Neural progenitor cell (in vitro differentiated cells): ENCODE measurements around the gene EGFLAM. TPM values are rescaled to one million over a fixed set of nuclear protein-coding genes. Genes with fewer than 3 reads are reported as not detected.

Experiments
- DNase-seq: peaks from one replicate; pipeline ENCODE4 v3.0.0-alpha.2; 2016; ENCODE audit warnings: low spot score
- H2AFZ ChIP-seq: fragments of 200-600 bp; sonication (generic); replicated peaks from 2 replicates; pipeline ENCODE4 v1.6.1; 2016; ENCODE audit warnings: antibody characterized with exemption
- H3F3A ChIP-seq: fragments of 200-600 bp; sonication (generic); 2 replicates; pipeline ENCODE4 v1.6.1; 2016; ENCODE audit warnings: antibody characterized with exemption, low read depth
- H3K27ac ChIP-seq: fragments of 200-600 bp; sonication (generic); 2 replicates; pipeline ENCODE4 v1.5.1; 2016; ENCODE audit warnings: mild to moderate bottlenecking
- H3K27me3 ChIP-seq: fragments of 200-600 bp; sonication (generic); 2 replicates; pipeline ENCODE4 v1.6.1; 2016; ENCODE audit warnings: mild to moderate bottlenecking, moderate library complexity
- H3K36me3 ChIP-seq: fragments of 200-600 bp; sonication (generic); 2 replicates; pipeline ENCODE4 v1.5.1; 2016
- H3K4me1 ChIP-seq: fragments of 200-600 bp; sonication (generic); 2 replicates; pipeline ENCODE4 v1.6.1; 2016; ENCODE audit warnings: mixed run types
- H3K4me2 ChIP-seq: fragments of 200-600 bp; sonication (generic); 2 replicates; pipeline ENCODE4 v1.6.1; 2016
- H3K4me3 ChIP-seq: fragments of 200-600 bp; sonication (generic); 2 replicates; pipeline ENCODE4 v1.5.1; 2016
- H3K79me2 ChIP-seq: fragments of 200-600 bp; sonication (generic); 2 replicates; pipeline ENCODE4 v1.6.1; 2016; ENCODE audit warnings: low read depth
- H3K9ac ChIP-seq: fragments of 200-600 bp; sonication (generic); 2 replicates; pipeline ENCODE4 v1.6.1; 2016
- H3K9me3 ChIP-seq: fragments of 200-600 bp; sonication (generic); 2 replicates; pipeline ENCODE4 v1.5.1; 2016; ENCODE audit warnings: low read depth
- H4K20me1 ChIP-seq: fragments of 200-600 bp; sonication (generic); 2 replicates; pipeline ENCODE4 v1.6.1; 2016; ENCODE audit warnings: low read depth
- H3K27ac Mint-ChIP-seq: 3 replicates; pipeline ENCODE4 v1.8.0; 2021; ENCODE audit warnings: mixed read lengths
- H3K27me3 Mint-ChIP-seq: 2 replicates; pipeline ENCODE4 v1.8.0; 2022; ENCODE audit warnings: low read depth, mild to moderate bottlenecking, inconsistent platforms, moderate library complexity, mixed read lengths; ENCODE audit not compliant: insufficient read depth
- H3K36me3 Mint-ChIP-seq: 3 replicates; pipeline ENCODE4 v1.8.0; 2021; ENCODE audit warnings: mixed read lengths
- H3K4me1 Mint-ChIP-seq: 3 replicates; pipeline ENCODE4 v1.8.0; 2021; ENCODE audit warnings: mixed read lengths
- H3K4me3 Mint-ChIP-seq: 3 replicates; pipeline ENCODE4 v1.8.0; 2021; ENCODE audit warnings: mild to moderate bottlenecking, moderate library complexity, mixed read lengths
- H3K9me3 Mint-ChIP-seq: 3 replicates; pipeline ENCODE4 v1.8.0; 2020; ENCODE audit warnings: mixed read lengths
- CTCF ChIP-seq: fragments of 200-600 bp; sonication (generic); IDR thresholded peaks from 2 replicates; pipeline ENCODE4 v1.5.1; 2017; ENCODE audit warnings: antibody characterized with exemption, mild to moderate bottlenecking
- EZH2 ChIP-seq: fragments of 200-600 bp; sonication (generic); IDR thresholded peaks from 2 replicates; pipeline ENCODE4 v1.6.1; 2017; ENCODE audit warnings: antibody characterized with exemption, mild to moderate bottlenecking, moderate library complexity
- EZH2phosphoT487 ChIP-seq: fragments of 200-600 bp; sonication (generic); IDR thresholded peaks from 2 replicates; pipeline ENCODE4 v1.6.1; 2017; ENCODE audit warnings: antibody characterized with exemption
- total RNA-seq: library from RNA; depleted of rRNA; stranded (reverse); fragments of >200 nt; gene quantifications from 2 replicates; pipeline ENCODE4 v1.2.3, GENCODE V29; 2015; ENCODE audit warnings: low replicate concordance

Gene EGFLAM
- total RNA-seq, 1 donor from 2014 or later, result 0.69 TPM

- no peaks in the 10 kb centered on the region for H3K36me3 Mint-ChIP-seq
- Histone ChIP-seq H3K4me1 (no peaks in the 10 kb centered on the region), H3K27ac (no peak overlapping the region), H3K9me3 (no peaks in the 10 kb centered on the region), H2AFZ (no peak overlapping the region), H3F3A (no peaks in the 10 kb centered on the region), H3K79me2 (no peaks in the 10 kb centered on the region), H3K9ac (no peak overlapping the region), H3K36me3 (no peaks in the 10 kb centered on the region), H3K27me3 (peaks cover 34% of the 10 kb centered on the region), H3K4me2 (no peak overlapping the region), H3K4me3 (no peak overlapping the region), H4K20me1 (no peaks in the 10 kb centered on the region)
- H3K4me1 Mint-ChIP-seq, result peaks cover 7% of the 10 kb centered on the region
- no peak overlapping the region for H3K27ac Mint-ChIP-seq
- peaks cover 4% of the 10 kb centered on the region for H3K27me3 Mint-ChIP-seq
- no peak overlapping the region for H3K4me3 Mint-ChIP-seq
- peaks cover 3% of the 10 kb centered on the region for H3K9me3 Mint-ChIP-seq
- TF ChIP-seq EZH2, result no peak
- TF ChIP-seq EZH2phosphoT487, result no peak
- no peak for TF ChIP-seq CTCF
- no peak for DNase-seq
These were observed 7.5 kb upstream of the EGFLAM start for GRCh38 chr5:38250763-38251448.

GRCh38 chr5:38253759-38254158 lies 4.6 kb upstream of the EGFLAM start:
- no peak overlapping the region for H3K27ac Mint-ChIP-seq
- peaks cover 3% of the 10 kb centered on the region for H3K9me3 Mint-ChIP-seq
- peaks cover 12% of the 10 kb centered on the region for H3K27me3 Mint-ChIP-seq
- H3K36me3 ChIP-seq, result no peaks in the 10 kb centered on the region
- no peak overlapping the region for H3K9ac ChIP-seq
- peaks cover 16% of the 10 kb centered on the region for H3K4me1 ChIP-seq
- peaks cover 16% of the 10 kb centered on the region for H4K20me1 ChIP-seq
- no peak overlapping the region for H3K4me2 ChIP-seq
- peaks cover 63% of the 10 kb centered on the region for H3K27me3 ChIP-seq
- no peak overlapping the region for H2AFZ ChIP-seq
- H3K27ac ChIP-seq, result no peak overlapping the region
- H3K9me3 ChIP-seq, result no peaks in the 10 kb centered on the region
- no peaks in the 10 kb centered on the region for H3K79me2 ChIP-seq
- H3K36me3 Mint-ChIP-seq, result no peaks in the 10 kb centered on the region
- H3F3A ChIP-seq, result peaks cover 24% of the 10 kb centered on the region
- TF ChIP-seq EZH2 (no peak), CTCF (no peak), EZH2phosphoT487 (no peak)
- no peak overlapping the region for H3K4me3 Mint-ChIP-seq
- H3K4me3 ChIP-seq, result no peak overlapping the region
- peaks cover 22% of the 10 kb centered on the region for H3K4me1 Mint-ChIP-seq
- DNase-seq, result no peak

- no peaks in the 10 kb centered on the region for H3K79me2 ChIP-seq
- no peaks in the 10 kb centered on the region for H3K36me3 Mint-ChIP-seq
- TF ChIP-seq EZH2 (peak; percentile 9), EZH2phosphoT487 (no peak)
- no peaks in the 10 kb centered on the region for H3K9me3 ChIP-seq
- H4K20me1 ChIP-seq, result peaks cover 19% of the 10 kb centered on the region
- peaks cover 28% of the 10 kb centered on the region for H3K4me1 Mint-ChIP-seq
- peak overlapping the region; percentile 90 for H3K4me2 ChIP-seq
- DNase-seq, result peak; percentile 71
- peak overlapping the region; percentile 59 for H3K4me3 ChIP-seq
- H3K27ac ChIP-seq, result no peak overlapping the region
- peaks cover 3% of the 10 kb centered on the region for H3K9me3 Mint-ChIP-seq
- H3K27me3 Mint-ChIP-seq, result peaks cover 18% of the 10 kb centered on the region
- no peak overlapping the region for H3K27ac Mint-ChIP-seq
- H3K27me3 ChIP-seq, result peaks cover 93% of the 10 kb centered on the region
- peak overlapping the region; percentile 95 for H3K4me3 Mint-ChIP-seq
- peak overlapping the region; percentile 72 for H2AFZ ChIP-seq
- peaks cover 29% of the 10 kb centered on the region for H3F3A ChIP-seq
- H3K4me1 ChIP-seq, result peaks cover 16% of the 10 kb centered on the region
- H3K9ac ChIP-seq, result no peak overlapping the region
- no peaks in the 10 kb centered on the region for H3K36me3 ChIP-seq
These were observed 884 bp upstream of the EGFLAM start for GRCh38 chr5:38257308-38258041.

GRCh38 chr5:38258042-38258318 lies 379 bp upstream of the EGFLAM start:
- Histone ChIP-seq H3K4me1 (peaks cover 16% of the 10 kb centered on the region), H3K9ac (no peak overlapping the region), H3K4me2 (peak overlapping the region; percentile 90), H2AFZ (peak overlapping the region; percentile 72), H3K4me3 (peak overlapping the region; percentile 59), H4K20me1 (peaks cover 19% of the 10 kb centered on the region), H3K36me3 (no peaks in the 10 kb centered on the region), H3K27me3 (peaks cover 98% of the 10 kb centered on the region), H3K27ac (no peak overlapping the region), H3K79me2 (no peaks in the 10 kb centered on the region), H3K9me3 (no peaks in the 10 kb centered on the region), H3F3A (peaks cover 29% of the 10 kb centered on the region)
- H3K4me1 Mint-ChIP-seq, result peaks cover 28% of the 10 kb centered on the region
- no peak for DNase-seq
- H3K27me3 Mint-ChIP-seq, result peaks cover 18% of the 10 kb centered on the region
- no peaks in the 10 kb centered on the region for H3K36me3 Mint-ChIP-seq
- TF ChIP-seq EZH2phosphoT487 (no peak), EZH2 (no peak), CTCF (peak; percentile 4)
- peaks cover 2% of the 10 kb centered on the region for H3K9me3 Mint-ChIP-seq
- H3K4me3 Mint-ChIP-seq, result peak overlapping the region; percentile 95
- H3K27ac Mint-ChIP-seq, result no peak overlapping the region
